Measurements from ENCODE around the gene IRX1. TPM values are rescaled to one million over a fixed set of nuclear protein-coding genes. Genes with fewer than 3 reads are reported as not detected.

The IRX1 gene
- total RNA-seq, 1 donor from 2014 or later = 0.41 TPM

DNA sequence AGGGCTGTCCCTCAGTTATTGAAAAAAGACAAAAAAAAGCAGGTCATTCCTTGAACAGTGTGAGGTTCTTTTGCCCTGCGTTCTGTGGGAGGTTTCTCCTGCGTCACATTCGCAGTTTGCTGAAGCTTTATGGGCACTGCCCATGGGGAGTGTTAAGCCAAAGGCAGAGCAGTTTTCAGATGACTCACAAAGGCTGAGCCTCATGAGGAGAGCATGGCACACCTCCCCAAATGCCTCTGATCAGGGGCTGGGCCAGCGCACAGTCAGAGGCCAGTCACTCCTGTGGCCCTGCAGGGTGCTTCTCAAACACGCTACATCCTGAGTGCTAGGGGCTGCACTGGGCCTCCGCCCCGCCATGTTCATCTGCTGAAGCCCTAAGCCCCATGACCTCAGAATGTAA, 38.4 kb downstream of the IRX1 start:
- FAIRE-seq (no peak), DNase-seq (ENCODE audit: low spot score in 2 of 2) (no peak)

DNA sequence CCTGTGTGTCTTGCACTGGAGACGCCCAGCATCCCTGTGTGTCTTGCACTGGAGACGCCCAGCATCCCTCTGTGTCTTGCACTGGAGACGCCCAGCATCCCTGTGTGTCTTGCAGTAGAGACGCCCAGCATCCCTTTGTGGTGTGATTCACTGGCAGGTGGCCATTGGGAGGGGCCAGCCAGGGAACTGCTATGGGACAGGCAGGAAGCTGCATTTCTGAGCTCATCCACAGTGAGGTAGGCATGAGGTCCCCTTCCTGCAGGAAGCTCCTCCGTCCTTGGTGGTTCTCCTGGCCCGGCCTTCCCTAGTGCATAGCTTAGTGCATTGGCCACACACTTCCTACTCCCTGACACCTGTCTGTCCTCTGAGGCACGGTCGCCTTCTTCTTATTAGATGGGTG, 43.5 kb downstream of the IRX1 start:
- DNase-seq (ENCODE audit: low spot score in 2 of 2) (no peak), FAIRE-seq (no peak)

DNA sequence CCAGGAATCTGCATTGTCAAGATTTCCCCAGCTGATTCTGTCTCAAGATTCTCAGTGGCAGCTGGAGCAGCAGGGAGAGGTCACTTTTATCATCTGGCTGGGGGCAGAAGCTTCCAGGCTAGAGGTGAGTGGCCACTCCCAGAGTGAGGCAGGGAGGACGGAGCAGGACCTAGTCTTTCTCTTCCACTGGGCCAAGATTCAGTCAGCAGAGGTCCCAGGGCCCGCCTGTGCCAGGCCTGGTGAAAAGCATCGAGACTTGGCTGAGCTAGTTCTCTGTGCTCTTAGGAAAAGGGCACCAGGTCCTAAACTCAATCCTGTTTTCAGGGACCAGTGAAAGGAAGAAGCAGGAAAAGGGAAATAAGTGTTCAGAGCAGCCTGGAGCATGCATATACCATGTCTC, 46.6 kb downstream of the IRX1 start:
- no peak for DNase-seq (ENCODE audit: low spot score in 2 of 2)
- no peak for FAIRE-seq

DNA sequence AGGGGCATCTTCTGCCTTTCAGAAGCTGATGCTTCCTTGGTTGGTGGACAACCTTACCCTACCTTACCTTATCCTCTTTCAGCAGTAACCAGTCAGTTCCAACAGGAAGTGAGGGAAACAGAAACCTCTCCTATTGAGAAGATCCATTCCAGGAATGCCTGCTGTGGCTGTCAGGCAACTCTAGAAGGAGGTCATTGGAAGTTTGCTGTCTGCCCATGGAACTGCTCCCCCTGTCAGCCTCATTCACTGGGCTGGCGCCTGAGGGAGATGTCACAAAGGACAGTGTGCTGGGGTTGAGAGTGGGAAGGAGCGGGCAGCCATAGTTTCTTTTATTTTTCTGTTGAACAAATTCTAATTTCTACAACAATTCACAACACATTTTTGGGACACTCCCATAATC, 54.7 kb downstream of the IRX1 start:
- no peak for DNase-seq (ENCODE audit: low spot score in 2 of 2)
- no peak for FAIRE-seq

DNA sequence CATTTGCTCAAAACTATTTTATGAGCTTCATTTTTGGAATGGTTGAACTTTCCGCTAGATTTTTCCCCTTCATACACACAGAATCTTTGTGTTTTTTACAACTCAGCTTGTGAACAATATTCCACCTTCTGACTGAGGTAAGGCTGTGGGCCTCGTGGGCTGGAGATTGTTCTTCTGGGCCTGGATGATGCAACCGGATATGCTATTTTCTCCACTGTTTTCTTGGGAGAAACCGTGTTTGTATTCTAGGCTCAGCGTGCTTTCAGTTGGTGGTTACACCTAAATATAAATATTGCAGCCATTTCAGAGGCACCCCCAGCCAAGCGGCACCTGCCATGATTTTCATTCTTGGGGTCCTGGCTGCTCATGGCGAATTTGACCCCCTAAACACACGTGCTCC, 55.2 kb downstream of the IRX1 start:
- FAIRE-seq (no peak), DNase-seq (ENCODE audit: low spot score in 2 of 2) (no peak)
